Kidney (tissue), 14 donors: ENCODE results near the gene ERC2. TPM values are rescaled to one million over a fixed set of nuclear protein-coding genes. Genes with fewer than 3 reads are reported as not detected.

ENCODE experiments used
- DNase-seq, 5 donors: peaks; one replicate each; pipeline ENCODE4 v3.0.0-alpha.2; 2013 to 2020
- FAIRE-seq: peaks from 2 replicates; lab custom pipeline; 2012; peaks lifted over from hg19 to GRCh38; lab: Jason Lieb, UNC
- H3K27ac ChIP-seq, 2 donors: one replicate each; pipeline ENCODE4 v1.7.0; 2013; ENCODE audit warnings: low read depth in 2 of 2, low read length in 2 of 2, inconsistent platforms in 1 of 2
- H3K27me3 ChIP-seq: one replicate; pipeline ENCODE4 v1.7.1; 2013; ENCODE audit warnings: low read length, inconsistent platforms; ENCODE audit not compliant: control insufficient read depth, insufficient read depth
- H3K36me3 ChIP-seq, 3 donors: one replicate each; pipeline versions ENCODE4 v1.7.0 to v1.7.1; 2013; ENCODE audit warnings: low read length in 3 of 3, control low read depth in 1 of 3, inconsistent platforms in 1 of 3; ENCODE audit not compliant: insufficient read depth in 3 of 3, control insufficient read depth in 2 of 3
- H3K4me1 ChIP-seq, 3 donors: one replicate each; pipeline versions ENCODE4 v1.7.0 to v1.7.1; 2013; ENCODE audit warnings: low read length in 3 of 3, inconsistent platforms in 1 of 3, low read depth in 1 of 3; ENCODE audit not compliant: control insufficient read depth in 2 of 3, insufficient read depth in 2 of 3
- H3K4me3 ChIP-seq, 3 donors: one replicate each; pipeline versions ENCODE4 v1.7.0 to v1.8.1; 2013; ENCODE audit warnings: low read length in 3 of 3, control low read depth in 1 of 3, inconsistent platforms in 1 of 3
- H3K9ac ChIP-seq, 3 donors: one replicate each; pipeline versions ENCODE4 v1.7.0 to v1.7.1; 2013; ENCODE audit warnings: low read length in 3 of 3, control low read depth in 1 of 3, inconsistent platforms in 1 of 3
- H3K9me3 ChIP-seq, 3 donors: one replicate each; pipeline versions ENCODE4 v1.7.0 to v1.7.1; 2013; ENCODE audit warnings: low read length in 3 of 3, control low read depth in 1 of 3, inconsistent platforms in 1 of 3; ENCODE audit not compliant: control insufficient read depth in 2 of 3, insufficient read depth in 1 of 3
- CTCF ChIP-seq: IDR thresholded peaks from 3 replicates; pipeline ENCODE4 v1.5.1; 2012; ENCODE audit warnings: mild to moderate bottlenecking, moderate library complexity, borderline replicate concordance; ENCODE audit not compliant: insufficient read depth; ENCODE audit errors: extremely low read depth
- intact Hi-C: fragments of 100-400 bp; cut with DNase I; formaldehyde crosslinking; loops from one replicate; pipeline ENCODE4 v1.11.1; 2022
- polyA plus RNA-seq: library from polyadenylated mRNA; stranded (reverse); fragments of 350-450 nt; fragmentation: Illumina TruSeq; extraction: RNeasy Lipid Tissue Mini Kit (QIAGEN cat#74804); gene quantifications from one replicate; pipeline ENCODE4 v1.2.3, GENCODE V29; 2014; ENCODE audit warnings: low read depth, low replicate concordance; ENCODE audit not compliant: insufficient read depth
- total RNA-seq: library from RNA; stranded (reverse); fragmentation: NEBNext Ultra II Directional; extraction: Animal tissue kit (Norgen Biotek cat#: 25700); gene quantifications from one replicate; pipeline ENCODE4 v1.2.1, GENCODE V29; 2021
- donor health status: control.
- donor health status: control.
- donor health status: control.
- donor health status: control.
- donor health status: control.
- donor health status: DM: yes; HTN: yes; CAD: no.
- donor health status: Normal renal cell carcinoma (clear cell type).

Gene ERC2
- total and polyA plus RNA-seq, 2 donors from 2014 or later = 0.92 to 3.8 TPM

- H3K4me1 ChIP-seq = no peaks in the 10 kb centered on the region
- no peaks in the 10 kb centered on the region for H3K27me3 ChIP-seq
- DNase-seq (no peak), FAIRE-seq (no peak)
- no peak for TF ChIP-seq CTCF
- no peaks in the 10 kb centered on the region for H3K36me3 ChIP-seq
- intact Hi-C loops = no loop called here
- H3K9me3 ChIP-seq = no peaks in the 10 kb centered on the region
- no peak overlapping the region for H3K4me3 ChIP-seq
- no peak overlapping the region for H3K27ac ChIP-seq
- no peak overlapping the region for H3K9ac ChIP-seq
These were observed 508.7 kb downstream of the ERC2 start for GRCh38 chr3:55959471-55960080.

GRCh38 chr3:55958605-55959004 lies 509.7 kb downstream of the ERC2 start:
- no peaks in the 10 kb centered on the region for H3K36me3 ChIP-seq
- H3K27me3 ChIP-seq = no peaks in the 10 kb centered on the region
- no peak overlapping the region for H3K27ac ChIP-seq
- H3K4me1 ChIP-seq = no peaks in the 10 kb centered on the region
- no peaks in the 10 kb centered on the region for H3K9me3 ChIP-seq
- no peak for TF ChIP-seq CTCF
- H3K9ac ChIP-seq = no peak overlapping the region
- intact Hi-C loops = no loop called here
- H3K4me3 ChIP-seq = no peak overlapping the region
- FAIRE-seq (no peak), DNase-seq (no peak)

DNA sequence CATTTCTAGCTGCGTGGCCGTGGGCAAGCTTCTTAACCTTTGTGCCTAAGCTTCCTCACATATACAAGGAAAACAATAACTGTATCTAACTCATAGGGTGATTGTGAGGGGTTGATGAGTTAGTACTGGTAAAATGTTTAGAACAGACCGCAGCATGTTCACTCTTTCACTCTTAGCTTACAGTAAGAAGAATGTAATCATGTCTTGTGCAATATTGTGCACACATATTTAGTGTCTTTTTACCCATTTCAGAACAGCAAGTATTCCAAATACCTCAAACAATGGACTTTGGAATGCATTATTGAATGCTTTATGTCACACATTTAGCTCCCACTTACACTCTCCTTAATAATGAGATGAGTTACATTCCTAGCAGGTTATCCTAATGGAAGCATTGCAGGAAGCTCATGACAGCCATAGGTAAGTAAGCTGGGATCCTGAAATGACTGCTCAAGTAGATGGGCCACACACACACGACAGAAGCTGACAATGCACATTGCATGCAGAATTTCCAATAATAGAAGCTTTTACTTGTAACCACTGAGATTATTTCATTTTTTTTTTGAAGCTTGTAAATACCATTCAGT lies 512.3 kb downstream of the ERC2 start:
- no peak for FAIRE-seq

More for the DNA sequence above, 512.3 kb downstream of the ERC2 start:
- H3K9me3 ChIP-seq = no peaks in the 10 kb centered on the region
- H3K27me3 ChIP-seq = no peaks in the 10 kb centered on the region
- H3K27ac ChIP-seq = no peak overlapping the region
- DNase-seq = no peak
- peaks cover 0 to 3% (median 2%) of the 10 kb centered on the region in 3 donors for H3K4me1 ChIP-seq
- H3K36me3 ChIP-seq = no peaks in the 10 kb centered on the region
- H3K9ac ChIP-seq = no peak overlapping the region
- intact Hi-C loops = no loop called here
- TF ChIP-seq CTCF = no peak
- no peak overlapping the region for H3K4me3 ChIP-seq
